ENCODE measurements around the gene HDAC11.

DNA sequence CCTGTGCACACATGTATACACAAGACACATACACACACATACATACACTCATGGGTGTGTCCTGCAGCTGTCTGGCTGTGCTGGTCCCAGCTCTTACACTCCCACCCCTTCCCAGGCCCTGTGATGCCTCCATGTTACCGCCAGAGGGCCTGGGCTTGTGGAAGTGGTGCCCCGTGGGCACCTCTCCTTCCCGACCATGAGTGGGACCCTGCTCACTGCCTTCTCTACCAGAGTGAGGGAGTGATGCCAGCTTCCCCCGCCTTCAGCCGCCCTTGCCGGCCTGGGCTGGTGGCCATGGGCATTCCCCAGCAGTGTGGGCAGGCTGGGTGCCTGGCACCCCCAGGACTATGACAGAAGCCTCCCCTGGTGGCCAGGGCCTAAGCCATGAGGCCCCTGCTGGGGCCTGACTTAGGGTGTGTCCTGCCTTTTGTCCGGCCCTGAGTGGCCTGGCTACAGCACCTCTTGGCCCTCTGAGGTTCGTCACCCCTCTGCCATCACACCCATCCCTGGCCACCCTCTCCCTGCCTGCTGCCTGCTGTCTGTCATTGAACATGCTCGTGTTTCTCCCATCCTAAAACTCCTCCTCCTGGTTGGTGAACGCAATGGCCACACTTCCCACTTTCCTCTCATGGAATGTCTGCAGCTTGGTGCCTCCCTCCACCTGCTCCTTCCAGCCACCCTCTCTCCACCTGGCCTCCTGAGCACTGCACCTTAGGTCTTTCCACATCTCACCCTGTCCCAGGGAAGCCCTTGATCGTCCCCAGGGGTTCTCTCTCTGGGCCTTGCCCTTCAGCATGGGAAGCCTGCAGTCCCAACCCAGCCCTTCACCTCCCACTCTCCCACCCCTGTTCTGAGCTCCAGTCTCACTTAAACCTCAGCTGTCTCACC is 14.6 kb downstream of the HDAC11 start:
- TF ChIP-seq, protein P1, sequence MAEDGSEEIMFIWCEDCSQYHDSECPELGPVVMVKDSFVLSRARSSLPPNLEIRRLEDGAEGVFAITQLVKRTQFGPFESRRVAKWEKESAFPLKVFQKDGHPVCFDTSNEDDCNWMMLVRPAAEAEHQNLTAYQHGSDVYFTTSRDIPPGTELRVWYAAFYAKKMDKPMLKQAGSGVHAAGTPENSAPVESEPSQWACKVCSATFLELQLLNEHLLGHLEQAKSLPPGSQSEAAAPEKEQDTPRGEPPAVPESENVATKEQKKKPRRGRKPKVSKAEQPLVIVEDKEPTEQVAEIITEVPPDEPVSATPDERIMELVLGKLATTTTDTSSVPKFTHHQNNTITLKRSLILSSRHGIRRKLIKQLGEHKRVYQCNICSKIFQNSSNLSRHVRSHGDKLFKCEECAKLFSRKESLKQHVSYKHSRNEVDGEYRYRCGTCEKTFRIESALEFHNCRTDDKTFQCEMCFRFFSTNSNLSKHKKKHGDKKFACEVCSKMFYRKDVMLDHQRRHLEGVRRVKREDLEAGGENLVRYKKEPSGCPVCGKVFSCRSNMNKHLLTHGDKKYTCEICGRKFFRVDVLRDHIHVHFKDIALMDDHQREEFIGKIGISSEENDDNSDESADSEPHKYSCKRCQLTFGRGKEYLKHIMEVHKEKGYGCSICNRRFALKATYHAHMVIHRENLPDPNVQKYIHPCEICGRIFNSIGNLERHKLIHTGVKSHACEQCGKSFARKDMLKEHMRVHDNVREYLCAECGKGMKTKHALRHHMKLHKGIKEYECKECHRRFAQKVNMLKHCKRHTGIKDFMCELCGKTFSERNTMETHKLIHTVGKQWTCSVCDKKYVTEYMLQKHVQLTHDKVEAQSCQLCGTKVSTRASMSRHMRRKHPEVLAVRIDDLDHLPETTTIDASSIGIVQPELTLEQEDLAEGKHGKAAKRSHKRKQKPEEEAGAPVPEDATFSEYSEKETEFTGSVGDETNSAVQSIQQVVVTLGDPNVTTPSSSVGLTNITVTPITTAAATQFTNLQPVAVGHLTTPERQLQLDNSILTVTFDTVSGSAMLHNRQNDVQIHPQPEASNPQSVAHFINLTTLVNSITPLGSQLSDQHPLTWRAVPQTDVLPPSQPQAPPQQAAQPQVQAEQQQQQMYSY (CRISPR knock-in tag; IDR thresholded peaks at IDR 0.05), result no peak
- TF ChIP-seq, protein P2, sequence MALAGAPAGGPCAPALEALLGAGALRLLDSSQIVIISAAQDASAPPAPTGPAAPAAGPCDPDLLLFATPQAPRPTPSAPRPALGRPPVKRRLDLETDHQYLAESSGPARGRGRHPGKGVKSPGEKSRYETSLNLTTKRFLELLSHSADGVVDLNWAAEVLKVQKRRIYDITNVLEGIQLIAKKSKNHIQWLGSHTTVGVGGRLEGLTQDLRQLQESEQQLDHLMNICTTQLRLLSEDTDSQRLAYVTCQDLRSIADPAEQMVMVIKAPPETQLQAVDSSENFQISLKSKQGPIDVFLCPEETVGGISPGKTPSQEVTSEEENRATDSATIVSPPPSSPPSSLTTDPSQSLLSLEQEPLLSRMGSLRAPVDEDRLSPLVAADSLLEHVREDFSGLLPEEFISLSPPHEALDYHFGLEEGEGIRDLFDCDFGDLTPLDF (CRISPR knock-in tag; IDR thresholded peaks at IDR 0.05), result no peak
- TF ChIP-seq CREB1 (CRISPR knock-in tag; IDR thresholded peaks at IDR 0.05) (no peak), ESRRA (CRISPR knock-in tag; IDR thresholded peaks at IDR 0.05; ENCODE audit: borderline replicate concordance) (no peak), OVOL2 (CRISPR knock-in tag; IDR thresholded peaks at IDR 0.05; ENCODE audit: borderline replicate concordance) (no peak), RORB (CRISPR knock-in tag; IDR thresholded peaks at IDR 0.05) (no peak)
- TF ChIP-seq, protein P3, sequence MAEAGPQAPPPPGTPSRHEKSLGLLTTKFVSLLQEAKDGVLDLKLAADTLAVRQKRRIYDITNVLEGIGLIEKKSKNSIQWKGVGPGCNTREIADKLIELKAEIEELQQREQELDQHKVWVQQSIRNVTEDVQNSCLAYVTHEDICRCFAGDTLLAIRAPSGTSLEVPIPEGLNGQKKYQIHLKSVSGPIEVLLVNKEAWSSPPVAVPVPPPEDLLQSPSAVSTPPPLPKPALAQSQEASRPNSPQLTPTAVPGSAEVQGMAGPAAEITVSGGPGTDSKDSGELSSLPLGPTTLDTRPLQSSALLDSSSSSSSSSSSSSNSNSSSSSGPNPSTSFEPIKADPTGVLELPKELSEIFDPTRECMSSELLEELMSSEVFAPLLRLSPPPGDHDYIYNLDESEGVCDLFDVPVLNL (CRISPR knock-in tag; IDR thresholded peaks at IDR 0.05; ENCODE audit: borderline replicate concordance, low read depth), result no peak
- TF ChIP-seq, protein P4, sequence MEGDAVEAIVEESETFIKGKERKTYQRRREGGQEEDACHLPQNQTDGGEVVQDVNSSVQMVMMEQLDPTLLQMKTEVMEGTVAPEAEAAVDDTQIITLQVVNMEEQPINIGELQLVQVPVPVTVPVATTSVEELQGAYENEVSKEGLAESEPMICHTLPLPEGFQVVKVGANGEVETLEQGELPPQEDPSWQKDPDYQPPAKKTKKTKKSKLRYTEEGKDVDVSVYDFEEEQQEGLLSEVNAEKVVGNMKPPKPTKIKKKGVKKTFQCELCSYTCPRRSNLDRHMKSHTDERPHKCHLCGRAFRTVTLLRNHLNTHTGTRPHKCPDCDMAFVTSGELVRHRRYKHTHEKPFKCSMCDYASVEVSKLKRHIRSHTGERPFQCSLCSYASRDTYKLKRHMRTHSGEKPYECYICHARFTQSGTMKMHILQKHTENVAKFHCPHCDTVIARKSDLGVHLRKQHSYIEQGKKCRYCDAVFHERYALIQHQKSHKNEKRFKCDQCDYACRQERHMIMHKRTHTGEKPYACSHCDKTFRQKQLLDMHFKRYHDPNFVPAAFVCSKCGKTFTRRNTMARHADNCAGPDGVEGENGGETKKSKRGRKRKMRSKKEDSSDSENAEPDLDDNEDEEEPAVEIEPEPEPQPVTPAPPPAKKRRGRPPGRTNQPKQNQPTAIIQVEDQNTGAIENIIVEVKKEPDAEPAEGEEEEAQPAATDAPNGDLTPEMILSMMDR (IDR thresholded peaks at IDR 0.05), result peak; percentile 66
- TF ChIP-seq, protein P5, sequence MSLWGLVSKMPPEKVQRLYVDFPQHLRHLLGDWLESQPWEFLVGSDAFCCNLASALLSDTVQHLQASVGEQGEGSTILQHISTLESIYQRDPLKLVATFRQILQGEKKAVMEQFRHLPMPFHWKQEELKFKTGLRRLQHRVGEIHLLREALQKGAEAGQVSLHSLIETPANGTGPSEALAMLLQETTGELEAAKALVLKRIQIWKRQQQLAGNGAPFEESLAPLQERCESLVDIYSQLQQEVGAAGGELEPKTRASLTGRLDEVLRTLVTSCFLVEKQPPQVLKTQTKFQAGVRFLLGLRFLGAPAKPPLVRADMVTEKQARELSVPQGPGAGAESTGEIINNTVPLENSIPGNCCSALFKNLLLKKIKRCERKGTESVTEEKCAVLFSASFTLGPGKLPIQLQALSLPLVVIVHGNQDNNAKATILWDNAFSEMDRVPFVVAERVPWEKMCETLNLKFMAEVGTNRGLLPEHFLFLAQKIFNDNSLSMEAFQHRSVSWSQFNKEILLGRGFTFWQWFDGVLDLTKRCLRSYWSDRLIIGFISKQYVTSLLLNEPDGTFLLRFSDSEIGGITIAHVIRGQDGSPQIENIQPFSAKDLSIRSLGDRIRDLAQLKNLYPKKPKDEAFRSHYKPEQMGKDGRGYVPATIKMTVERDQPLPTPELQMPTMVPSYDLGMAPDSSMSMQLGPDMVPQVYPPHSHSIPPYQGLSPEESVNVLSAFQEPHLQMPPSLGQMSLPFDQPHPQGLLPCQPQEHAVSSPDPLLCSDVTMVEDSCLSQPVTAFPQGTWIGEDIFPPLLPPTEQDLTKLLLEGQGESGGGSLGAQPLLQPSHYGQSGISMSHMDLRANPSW (CRISPR knock-in tag; conservative IDR thresholded peaks at IDR 0.05; ENCODE audit: low read depth), result no peak
- TF ChIP-seq, protein P6, sequence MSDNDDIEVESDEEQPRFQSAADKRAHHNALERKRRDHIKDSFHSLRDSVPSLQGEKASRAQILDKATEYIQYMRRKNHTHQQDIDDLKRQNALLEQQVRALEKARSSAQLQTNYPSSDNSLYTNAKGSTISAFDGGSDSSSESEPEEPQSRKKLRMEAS (CRISPR knock-in tag; IDR thresholded peaks at IDR 0.05), result no peak
- TF ChIP-seq, protein P7, sequence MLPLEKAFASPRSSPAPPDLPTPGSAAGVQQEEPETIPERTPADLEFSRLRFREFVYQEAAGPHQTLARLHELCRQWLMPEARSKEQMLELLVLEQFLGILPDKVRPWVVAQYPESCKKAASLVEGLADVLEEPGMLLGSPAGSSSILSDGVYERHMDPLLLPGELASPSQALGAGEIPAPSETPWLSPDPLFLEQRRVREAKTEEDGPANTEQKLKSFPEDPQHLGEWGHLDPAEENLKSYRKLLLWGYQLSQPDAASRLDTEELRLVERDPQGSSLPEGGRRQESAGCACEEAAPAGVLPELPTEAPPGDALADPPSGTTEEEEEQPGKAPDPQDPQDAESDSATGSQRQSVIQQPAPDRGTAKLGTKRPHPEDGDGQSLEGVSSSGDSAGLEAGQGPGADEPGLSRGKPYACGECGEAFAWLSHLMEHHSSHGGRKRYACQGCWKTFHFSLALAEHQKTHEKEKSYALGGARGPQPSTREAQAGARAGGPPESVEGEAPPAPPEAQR (CRISPR knock-in tag; IDR thresholded peaks at IDR 0.05), result no peak
- TF ChIP-seq, protein P8, sequence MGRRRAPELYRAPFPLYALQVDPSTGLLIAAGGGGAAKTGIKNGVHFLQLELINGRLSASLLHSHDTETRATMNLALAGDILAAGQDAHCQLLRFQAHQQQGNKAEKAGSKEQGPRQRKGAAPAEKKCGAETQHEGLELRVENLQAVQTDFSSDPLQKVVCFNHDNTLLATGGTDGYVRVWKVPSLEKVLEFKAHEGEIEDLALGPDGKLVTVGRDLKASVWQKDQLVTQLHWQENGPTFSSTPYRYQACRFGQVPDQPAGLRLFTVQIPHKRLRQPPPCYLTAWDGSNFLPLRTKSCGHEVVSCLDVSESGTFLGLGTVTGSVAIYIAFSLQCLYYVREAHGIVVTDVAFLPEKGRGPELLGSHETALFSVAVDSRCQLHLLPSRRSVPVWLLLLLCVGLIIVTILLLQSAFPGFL (CRISPR knock-in tag; IDR thresholded peaks at IDR 0.05; ENCODE audit: borderline replicate concordance), result no peak
- TF ChIP-seq, protein P9, sequence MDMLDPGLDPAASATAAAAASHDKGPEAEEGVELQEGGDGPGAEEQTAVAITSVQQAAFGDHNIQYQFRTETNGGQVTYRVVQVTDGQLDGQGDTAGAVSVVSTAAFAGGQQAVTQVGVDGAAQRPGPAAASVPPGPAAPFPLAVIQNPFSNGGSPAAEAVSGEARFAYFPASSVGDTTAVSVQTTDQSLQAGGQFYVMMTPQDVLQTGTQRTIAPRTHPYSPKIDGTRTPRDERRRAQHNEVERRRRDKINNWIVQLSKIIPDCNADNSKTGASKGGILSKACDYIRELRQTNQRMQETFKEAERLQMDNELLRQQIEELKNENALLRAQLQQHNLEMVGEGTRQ (CRISPR knock-in tag; IDR thresholded peaks at IDR 0.05), result no peak
